B cell (primary cell): ENCODE measurements around the gene CHN1. TPM values are rescaled to one million over a fixed set of nuclear protein-coding genes. Genes with fewer than 3 reads are reported as not detected.

Source experiments
- ATAC-seq: fragments of 200-7000 bp; cut with Tn5 transposase; one replicate; pipeline ENCODE4 v1.10.0; 2021; ENCODE audit warnings: low read depth, mild to moderate bottlenecking, moderate number of reproducible peaks, moderate library complexity
- CTCF ChIA-PET: fragments of 350-600 bp; sonication (Branson Sonifier 250); formaldehyde crosslinking; loops from one replicate; lab custom pipeline; 2021; ENCODE audit warnings: antibody characterized with exemption, inconsistent platforms; lab: Charles Lee
- POLR2A ChIA-PET: fragments of 350-600 bp; sonication (Branson Sonifier 250); formaldehyde crosslinking; loops from one replicate; lab custom pipeline; 2021; ENCODE audit warnings: antibody characterized with exemption; lab: Charles Lee
- DNase-seq: peaks from one replicate; pipeline ENCODE4 v3.0.0; 2013
- H2AFZ ChIP-seq: 2 replicates; pipeline ENCODE4 v1.6.1; 2012; ENCODE audit warnings: mild to moderate bottlenecking, low read depth, low read length; ENCODE audit not compliant: insufficient read depth, poor library complexity, severe bottlenecking
- H3K27ac ChIP-seq, 2 donors: 1 replicate in 1 of 2; 2 replicates in 1 of 2; pipeline ENCODE4 v1.5.1; 2012 to 2013; ENCODE audit warnings: low read length in 2 of 2, mild to moderate bottlenecking in 2 of 2, moderate library complexity in 1 of 2
- H3K27me3 ChIP-seq, 4 experiments: fragments of 200-600 bp in 1 of 4; sonication (generic) in 1 of 4; replicated peaks in 1 of 4; 1 replicate in 2 of 4; 2 replicates in 2 of 4; pipeline versions ENCODE4 v1.6.1 to v1.7.0; 2013 to 2016; ENCODE audit warnings: low read length in 3 of 4, mild to moderate bottlenecking in 2 of 4, mixed read lengths in 1 of 4, moderate library complexity in 1 of 4; ENCODE audit not compliant: insufficient read depth in 4 of 4, control insufficient read depth in 3 of 4; ENCODE audit errors: control extremely low read depth in 1 of 4
- H3K36me3 ChIP-seq, 2 experiments: replicated peaks in 1 of 2; 1 replicate in 1 of 2; 2 replicates in 1 of 2; pipeline versions ENCODE4 v1.6.1 to v1.7.1; 2013; ENCODE audit warnings: low read length in 1 of 2; ENCODE audit not compliant: insufficient read depth in 2 of 2, control insufficient read depth in 1 of 2; ENCODE audit errors: control extremely low read depth in 1 of 2, extremely low read depth in 1 of 2
- H3K4me1 ChIP-seq, 2 donors: fragments of 200-600 bp in 1 of 2; sonication (generic) in 1 of 2; 1 replicate in 1 of 2; 2 replicates in 1 of 2; pipeline versions ENCODE4 v1.5.1 to v1.6.1; 2013 to 2017; ENCODE audit warnings: low read length in 2 of 2; ENCODE audit not compliant: control insufficient read depth in 2 of 2, insufficient read depth in 2 of 2
- H3K4me2 ChIP-seq: replicated peaks from 2 replicates; pipeline ENCODE3; 2012; ENCODE audit warnings: mild to moderate bottlenecking, low read depth, low read length; ENCODE audit not compliant: poor library complexity, severe bottlenecking
- H3K4me3 ChIP-seq, 5 experiments: fragments of 200-600 bp in 1 of 5; sonication (generic) in 1 of 5; 1 replicate in 3 of 5; 2 replicates in 2 of 5; pipeline versions ENCODE4 v1.5.1 to v1.7.0; 2011 to 2016; ENCODE audit warnings: low read length in 4 of 5, mild to moderate bottlenecking in 4 of 5, low read depth in 2 of 5, control low read depth in 1 of 5, moderate library complexity in 1 of 5; ENCODE audit not compliant: insufficient read depth in 1 of 5; ENCODE audit errors: control extremely low read depth in 1 of 5, extremely low read depth in 1 of 5
- H3K79me2 ChIP-seq: fragments of 200-600 bp; sonication (generic); one replicate; pipeline ENCODE4 v1.6.0; 2016; ENCODE audit warnings: low read length; ENCODE audit not compliant: control insufficient read depth, insufficient read depth
- H3K9ac ChIP-seq: fragments of 200-600 bp; sonication (generic); 2 replicates; pipeline ENCODE4 v1.6.1; 2017; ENCODE audit warnings: mild to moderate bottlenecking, low read length, moderate library complexity
- H3K9me3 ChIP-seq, 3 donors: one replicate each; pipeline versions ENCODE4 v1.6.1 to v1.7.1; 2013; ENCODE audit warnings: low read length in 2 of 3; ENCODE audit not compliant: control insufficient read depth in 2 of 3, insufficient read depth in 1 of 3; ENCODE audit errors: control extremely low read depth in 1 of 3
- H4K20me1 ChIP-seq: 2 replicates; pipeline ENCODE4 v1.6.0; 2012; ENCODE audit warnings: mild to moderate bottlenecking, low read length; ENCODE audit not compliant: insufficient read depth, control insufficient read depth, poor library complexity, severe bottlenecking
- H3K27ac Mint-ChIP-seq: one replicate; pipeline ENCODE4 v1.8.0; 2021; ENCODE audit warnings: mixed read lengths
- H3K27me3 Mint-ChIP-seq: one replicate; pipeline ENCODE4 v1.8.0; 2021; ENCODE audit warnings: mixed read lengths
- H3K4me1 Mint-ChIP-seq: one replicate; pipeline ENCODE4 v1.8.0; 2021; ENCODE audit warnings: mixed read lengths
- H3K4me3 Mint-ChIP-seq: one replicate; pipeline ENCODE4 v1.8.0; 2021; ENCODE audit warnings: mixed read lengths
- H3K9me3 Mint-ChIP-seq: one replicate; pipeline ENCODE4 v1.8.0; 2022; ENCODE audit warnings: mixed read lengths; ENCODE audit not compliant: insufficient read depth
- EZH2 ChIP-seq: IDR thresholded peaks from 2 replicates; pipeline ENCODE4 v1.6.1; 2012; ENCODE audit warnings: borderline replicate concordance, low read depth, mild to moderate bottlenecking, moderate library complexity, low read length; ENCODE audit not compliant: insufficient read depth, poor library complexity, severe bottlenecking
- WGBS: methylation state at CpG from one replicate; pipeline ENCODE4 v1.1.5; 2013; ENCODE audit warnings: missing lambda C conversion rate; ENCODE audit not compliant: insufficient coverage; 5-methylcytosine and 5-hydroxymethylcytosine counted together
- intact Hi-C: fragments of 100-400 bp; cut with micrococcal nuclease; formaldehyde crosslinking; loops from one replicate; pipeline ENCODE4 v1.10.0; 2022
- polyA plus RNA-seq: library from polyadenylated mRNA; depleted of rRNA; stranded (reverse); fragments of >200 nt; gene quantifications from 2 replicates; pipeline ENCODE4 v1.2.3, GENCODE V29; 2012
- total RNA-seq, 2 donors: library from RNA; stranded (reverse); fragments of 120-200 nt in 1 of 2; gene quantifications; 1 replicate in 1 of 2; 2 replicates in 1 of 2; pipeline versions ENCODE4 v1.2.3 to v1.2.4, GENCODE V29; 2013 to 2022
- TF ChIP-seq, protein P1 (sequence below): fragments of 200-600 bp; IDR thresholded peaks from one replicate; pipeline ENCODE4 v1.8.0; 2022; ENCODE audit warnings: antibody characterized with exemption, mild to moderate bottlenecking

The CHN1 gene
- total and polyA plus RNA-seq, 2 donors (not counting 1 experiment from before 2014, with no cell fraction given), result 0.79 to 1.4 TPM

DNA sequence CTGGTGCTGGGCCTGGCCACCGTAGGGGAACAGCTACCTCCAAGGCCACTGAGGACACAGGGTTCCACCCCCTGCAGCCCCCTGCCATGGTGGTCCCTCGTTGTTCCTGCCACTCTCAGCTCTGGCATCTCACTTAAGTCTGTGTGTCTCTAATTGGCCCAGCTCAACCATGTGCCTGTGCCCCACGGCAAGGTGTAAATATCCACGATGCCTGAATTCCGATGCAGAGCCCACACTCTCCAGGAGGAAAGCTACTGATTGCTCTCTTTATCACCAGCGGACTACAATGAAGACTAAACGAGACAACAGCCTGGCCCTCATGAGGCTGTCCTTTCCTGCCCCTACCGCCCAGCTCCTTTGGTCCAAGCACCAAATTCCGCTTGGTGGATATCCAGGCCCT is 223.9 kb downstream of the CHN1 start:
- Histone ChIP-seq H3K4me3 (no peak overlapping the region), H3K9me3 (no peaks in the 10 kb centered on the region), H4K20me1 (no peaks in the 10 kb centered on the region), H3K4me1 (peaks cover 0 to 3% of the 10 kb centered on the region in 2 donors), H3K9ac (no peak overlapping the region), H3K4me2 (no peak overlapping the region), H3K27me3 (peaks cover 0 to 10% (median 2%) of the 10 kb centered on the region in 4 experiments), H3K79me2 (no peaks in the 10 kb centered on the region), H2AFZ (no peak overlapping the region), H3K27ac (no peak overlapping the region), H3K36me3 (no peaks in the 10 kb centered on the region)
- WGBS, result 86% methylated on average over 8 of the region's 9 CpGs
- ATAC-seq (no peak), DNase-seq (no peak)
- TF ChIP-seq EZH2, result no peak
- TF ChIP-seq, protein P1, sequence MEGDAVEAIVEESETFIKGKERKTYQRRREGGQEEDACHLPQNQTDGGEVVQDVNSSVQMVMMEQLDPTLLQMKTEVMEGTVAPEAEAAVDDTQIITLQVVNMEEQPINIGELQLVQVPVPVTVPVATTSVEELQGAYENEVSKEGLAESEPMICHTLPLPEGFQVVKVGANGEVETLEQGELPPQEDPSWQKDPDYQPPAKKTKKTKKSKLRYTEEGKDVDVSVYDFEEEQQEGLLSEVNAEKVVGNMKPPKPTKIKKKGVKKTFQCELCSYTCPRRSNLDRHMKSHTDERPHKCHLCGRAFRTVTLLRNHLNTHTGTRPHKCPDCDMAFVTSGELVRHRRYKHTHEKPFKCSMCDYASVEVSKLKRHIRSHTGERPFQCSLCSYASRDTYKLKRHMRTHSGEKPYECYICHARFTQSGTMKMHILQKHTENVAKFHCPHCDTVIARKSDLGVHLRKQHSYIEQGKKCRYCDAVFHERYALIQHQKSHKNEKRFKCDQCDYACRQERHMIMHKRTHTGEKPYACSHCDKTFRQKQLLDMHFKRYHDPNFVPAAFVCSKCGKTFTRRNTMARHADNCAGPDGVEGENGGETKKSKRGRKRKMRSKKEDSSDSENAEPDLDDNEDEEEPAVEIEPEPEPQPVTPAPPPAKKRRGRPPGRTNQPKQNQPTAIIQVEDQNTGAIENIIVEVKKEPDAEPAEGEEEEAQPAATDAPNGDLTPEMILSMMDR, result no peak
- intact Hi-C loops, result no loop called here
- POLR2A ChIA-PET, result no interaction called here
- Mint-ChIP-seq H3K4me1 (no peaks in the 10 kb centered on the region), H3K27ac (no peak overlapping the region), H3K27me3 (peaks cover 34% of the 10 kb centered on the region), H3K9me3 (no peaks in the 10 kb centered on the region), H3K4me3 (no peak overlapping the region)
- CTCF ChIA-PET, result no interaction called here

DNA sequence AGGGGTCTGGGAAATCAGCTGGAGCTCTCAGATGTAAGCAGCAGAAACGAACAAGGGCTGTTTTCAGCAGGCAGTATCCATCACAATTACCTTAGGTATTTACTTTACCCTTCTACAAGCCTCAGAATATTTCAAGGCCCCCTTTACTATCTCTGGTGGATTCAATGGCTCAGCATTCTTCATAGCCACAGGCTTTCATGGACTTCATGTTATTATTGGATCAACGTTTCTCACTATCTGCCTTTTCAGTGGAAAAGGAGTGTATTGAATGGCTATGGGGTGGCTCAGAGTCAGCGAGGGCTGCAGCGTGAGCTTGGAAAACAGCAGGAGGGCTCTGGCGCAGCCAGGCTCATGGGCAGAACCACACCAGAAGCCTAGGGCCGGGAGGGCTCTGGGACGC is 224.3 kb downstream of the CHN1 start:
- ChIA-PET CTCF (no interaction called here), POLR2A (no interaction called here)
- H3K9ac ChIP-seq, result no peak overlapping the region
- no peaks in the 10 kb centered on the region for H3K79me2 ChIP-seq
- TF ChIP-seq, protein P1, result no peak
- no peak for TF ChIP-seq EZH2
- H3K27ac ChIP-seq, result no peak overlapping the region
- H3K4me1 ChIP-seq, result peaks cover 0 to 5% of the 10 kb centered on the region in 2 donors
- intact Hi-C loops, result no loop called here
- peaks cover 34% of the 10 kb centered on the region for H3K27me3 Mint-ChIP-seq
- ATAC-seq (no peak), DNase-seq (no peak)
- H3K4me3 ChIP-seq, result no peak overlapping the region
- H3K36me3 ChIP-seq, result no peaks in the 10 kb centered on the region
- H4K20me1 ChIP-seq, result no peaks in the 10 kb centered on the region
- peaks cover 4% of the 10 kb centered on the region for H3K4me1 Mint-ChIP-seq
- no peak overlapping the region for H3K4me3 Mint-ChIP-seq
- no peaks in the 10 kb centered on the region for H3K9me3 ChIP-seq
- H3K9me3 Mint-ChIP-seq, result no peaks in the 10 kb centered on the region
- H2AFZ ChIP-seq, result no peak overlapping the region
- H3K27me3 ChIP-seq, result peaks cover 0 to 10% (median 2%) of the 10 kb centered on the region in 4 experiments
- no peak overlapping the region for H3K4me2 ChIP-seq
- no peak overlapping the region for H3K27ac Mint-ChIP-seq
- WGBS, result 94% methylated on average over 7 of the region's 7 CpGs
